ENCODE data around the gene SMAD9. TPM values are rescaled to one million over a fixed set of nuclear protein-coding genes. Genes with fewer than 3 reads are reported as not detected.

The SMAD9 gene
- total RNA-seq, 1 experiment from 2014 or later = 1.1 TPM

- Histone ChIP-seq H3T11ph (ENCODE audit: low read length) (no peak overlapping the region), H4K8ac (replicated peaks; ENCODE audit: insufficient read length, low read depth, low read length) (no peak overlapping the region)
Observed at GRCh38 chr13:36915896-36916640, 4.0 kb downstream of the SMAD9 start.

More at GRCh38 chr13:36915896-36916640, 4.0 kb downstream of the SMAD9 start:
- H3K27me3 Mint-ChIP-seq (ENCODE audit: low read depth) = peaks cover 41% of the 10 kb centered on the region
- no peaks in the 10 kb centered on the region for H3K36me3 Mint-ChIP-seq (ENCODE audit: insufficient read depth in 1 of 3, low read depth in 3 of 3)
- no peak for DNase-seq
- H3K18ac ChIP-seq (ENCODE audit: insufficient read length, low read depth, low read length) = no peak overlapping the region
- H2AK5ac ChIP-seq (ENCODE audit: insufficient read length, low read length) = no peak overlapping the region
- H3K27ac Mint-ChIP-seq = no peak overlapping the region
- no peak overlapping the region for H3K27ac ChIP-seq (ENCODE audit: insufficient read length, low read depth, low read length)
- no peak overlapping the region for H2BK120ac ChIP-seq (ENCODE audit: low read depth, low read length, poor library complexity, severe bottlenecking)
- H2AFZ ChIP-seq (ENCODE audit: low read length) = no peak overlapping the region
- H3K56ac ChIP-seq (ENCODE audit: insufficient read length, low read depth, low read length) = no peak overlapping the region
- H2BK12ac ChIP-seq (ENCODE audit: insufficient read length, low read depth, low read length) = no peak overlapping the region
- H3K4me3 Mint-ChIP-seq = no peak overlapping the region
- H3K14ac ChIP-seq (ENCODE audit: insufficient read depth, low read length) = no peak overlapping the region
- H3K4me2 ChIP-seq (ENCODE audit: insufficient read depth, insufficient read length, low read length) = no peak overlapping the region
- no peak overlapping the region for H3K23ac ChIP-seq (ENCODE audit: insufficient read length, low read depth, low read length)
- WGBS (ENCODE audit: extremely low coverage, insufficient read length, low lambda C conversion rate) = no CpG with 5 or more reads among the region's 6 CpGs
- no peak overlapping the region for H3K9ac ChIP-seq (ENCODE audit: extremely low read depth, insufficient read length, low read length)
- no peaks in the 10 kb centered on the region for H3K4me1 ChIP-seq (ENCODE audit: insufficient read depth, low read length)
- H3K4ac ChIP-seq (ENCODE audit: low read depth, low read length) = no peak overlapping the region
- no peaks in the 10 kb centered on the region for H3K9me3 ChIP-seq (ENCODE audit: control insufficient read depth, low read depth, low read length)
- no peaks in the 10 kb centered on the region for H3K79me2 ChIP-seq (ENCODE audit: insufficient read depth, low read length)
- no peak overlapping the region for H2BK20ac ChIP-seq (ENCODE audit: low read depth, low read length, poor library complexity, severe bottlenecking)
- no peaks in the 10 kb centered on the region; the same call in 1 of the 2 replicates for H3K27me3 ChIP-seq (ENCODE audit: insufficient read depth, low read length)
- TF ChIP-seq, protein P1, sequence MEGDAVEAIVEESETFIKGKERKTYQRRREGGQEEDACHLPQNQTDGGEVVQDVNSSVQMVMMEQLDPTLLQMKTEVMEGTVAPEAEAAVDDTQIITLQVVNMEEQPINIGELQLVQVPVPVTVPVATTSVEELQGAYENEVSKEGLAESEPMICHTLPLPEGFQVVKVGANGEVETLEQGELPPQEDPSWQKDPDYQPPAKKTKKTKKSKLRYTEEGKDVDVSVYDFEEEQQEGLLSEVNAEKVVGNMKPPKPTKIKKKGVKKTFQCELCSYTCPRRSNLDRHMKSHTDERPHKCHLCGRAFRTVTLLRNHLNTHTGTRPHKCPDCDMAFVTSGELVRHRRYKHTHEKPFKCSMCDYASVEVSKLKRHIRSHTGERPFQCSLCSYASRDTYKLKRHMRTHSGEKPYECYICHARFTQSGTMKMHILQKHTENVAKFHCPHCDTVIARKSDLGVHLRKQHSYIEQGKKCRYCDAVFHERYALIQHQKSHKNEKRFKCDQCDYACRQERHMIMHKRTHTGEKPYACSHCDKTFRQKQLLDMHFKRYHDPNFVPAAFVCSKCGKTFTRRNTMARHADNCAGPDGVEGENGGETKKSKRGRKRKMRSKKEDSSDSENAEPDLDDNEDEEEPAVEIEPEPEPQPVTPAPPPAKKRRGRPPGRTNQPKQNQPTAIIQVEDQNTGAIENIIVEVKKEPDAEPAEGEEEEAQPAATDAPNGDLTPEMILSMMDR (conservative IDR thresholded peaks at IDR 0.05) = no peak
- no peaks in the 10 kb centered on the region for H3K79me1 ChIP-seq (ENCODE audit: insufficient read depth, low read depth, low read length, poor library complexity, severe bottlenecking)
- H4K91ac ChIP-seq (ENCODE audit: insufficient read length, low read depth, low read length) = no peak overlapping the region
- H2BK5ac ChIP-seq (ENCODE audit: insufficient read length, low read length) = no peak overlapping the region
- peaks cover 7% of the 10 kb centered on the region for H3K23me2 ChIP-seq (ENCODE audit: insufficient read length, low read depth, low read length, poor library complexity, severe bottlenecking)
- H4K20me1 ChIP-seq (ENCODE audit: control insufficient read depth, insufficient read depth, insufficient read length) = no peaks in the 10 kb centered on the region
- H2BK15ac ChIP-seq (ENCODE audit: low read depth, low read length) = no peak overlapping the region
- no peak overlapping the region for H4K5ac ChIP-seq (ENCODE audit: insufficient read length, low read depth, low read length)
- H3K4me1 Mint-ChIP-seq = peaks cover 8 to 9% of the 10 kb centered on the region in 2 experiments
- H3K9me3 Mint-ChIP-seq = no peaks in the 10 kb centered on the region; a peak in 1 of 5 replicates
